T47D (cell line): ENCODE measurements around the gene PHOSPHO1.

Experiments used
- DNase-seq, 2 experiments: peaks; one replicate each; pipeline versions ENCODE4 v3.0.0 to v3.0.0-alpha.2; 2011 to 2012; ENCODE audit warnings: low read depth in 1 of 2, low spot score in 1 of 2
- JUND ChIP-seq: IDR thresholded peaks from 2 replicates; pipeline ENCODE4 v1.6.1; 2012; ENCODE audit warnings: low read depth
- in situ Hi-C: cut with HindIII; loops from 2 replicates; pipeline ENCODE4 v1.10.0; 2016; ENCODE audit warnings: low sequenced_read_pairs, low pct_unique_long_range_greater_than_20kb

PHOSPHO1 gene

GRCh38 chr17:49259663-49260010, 29.1 kb upstream of the PHOSPHO1 start:
- TF ChIP-seq JUND = no peak
- in situ Hi-C loops = no loop called here
- DNase-seq = no peak

GRCh38 chr17:49258394-49258793, 27.8 kb upstream of the PHOSPHO1 start:
- TF ChIP-seq JUND = no peak
- DNase-seq = no peak
- in situ Hi-C loops = no loop called here

GRCh38 chr17:49255125-49255524, 24.5 kb upstream of the PHOSPHO1 start:
- TF ChIP-seq JUND = no peak
- no peak for DNase-seq
- in situ Hi-C loops = no loop called here

- in situ Hi-C loops = no loop called here
- DNase-seq = no peak
- TF ChIP-seq JUND = no peak
Measured at GRCh38 chr17:49254066-49254465, 23.5 kb upstream of the PHOSPHO1 start.

GRCh38 chr17:49252148-49252695, 21.6 kb upstream of the PHOSPHO1 start:
- no peak for TF ChIP-seq JUND
- no peak for DNase-seq
- in situ Hi-C loops = no loop called here

- DNase-seq = no peak
- no peak for TF ChIP-seq JUND
- in situ Hi-C loops = no loop called here
Measured at GRCh38 chr17:49249890-49250522, 19.4 kb upstream of the PHOSPHO1 start.

- in situ Hi-C loops = no loop called here
- no peak for TF ChIP-seq JUND
- DNase-seq = no peak
Measured at GRCh38 chr17:49249292-49249794, 18.8 kb upstream of the PHOSPHO1 start.

- DNase-seq = no peak
- no peak for TF ChIP-seq JUND
- in situ Hi-C loops = no loop called here
Measured at GRCh38 chr17:49247944-49248343, 17.4 kb upstream of the PHOSPHO1 start.

GRCh38 chr17:49244839-49245238, 14.3 kb upstream of the PHOSPHO1 start:
- in situ Hi-C loops = no loop called here
- no peak for TF ChIP-seq JUND
- DNase-seq = no peak

- in situ Hi-C loops = no loop called here
- TF ChIP-seq JUND = no peak
Measured at GRCh38 chr17:49242813-49243212, 12.2 kb upstream of the PHOSPHO1 start.

GRCh38 chr17:49241692-49242397, 11.3 kb upstream of the PHOSPHO1 start:
- TF ChIP-seq JUND = no peak

More at GRCh38 chr17:49242813-49243212, 12.2 kb upstream of the PHOSPHO1 start:
- DNase-seq = no peak

GRCh38 chr17:49241040-49241439, 10.5 kb upstream of the PHOSPHO1 start:
- DNase-seq = no peak
- in situ Hi-C loops = no loop called here
- TF ChIP-seq JUND = no peak

More at GRCh38 chr17:49241692-49242397, 11.3 kb upstream of the PHOSPHO1 start:
- no peak for DNase-seq
- in situ Hi-C loops = no loop called here

- DNase-seq = no peak
- in situ Hi-C loops = no loop called here
- TF ChIP-seq JUND = no peak
Measured at GRCh38 chr17:49240619-49241018, 10.0 kb upstream of the PHOSPHO1 start.
